Endothelial cell of umbilical vein (primary cell): Measurements from ENCODE around the gene ADAM8. TPM values are rescaled to one million over a fixed set of nuclear protein-coding genes. Genes with fewer than 3 reads are reported as not detected.
"Not testable (repeated sequence)": the region's sequence is repeated elsewhere in the genome, so short reads cannot be mapped to it uniquely, and the experiment has no call there.

Experiments
- BruUV-seq: library from RNA; stranded (reverse); fragments of 400-500 nt; replicated peaks from 2 replicates; lab custom pipeline; 2021; lab: Mats Ljungman, UMichigan
- CTCF ChIA-PET: fragments of 300-600, 350-600 bp; sonication (Branson Sonifier 250); formaldehyde crosslinking; loops from one replicate; lab custom pipeline; 2021; ENCODE audit warnings: antibody characterized with exemption, inconsistent platforms; lab: Charles Lee
- POLR2A ChIA-PET: fragments of 300-600, 350-600 bp; sonication (Branson Sonifier 250); formaldehyde crosslinking; loops from one replicate; lab custom pipeline; 2021; ENCODE audit warnings: antibody characterized with exemption, inconsistent platforms; lab: Charles Lee
- DNase-seq: peaks from one replicate; pipeline ENCODE4 v3.0.0-alpha.2; 2011; ENCODE audit warnings: low read depth, low spot score
- FAIRE-seq: peaks from 2 replicates; lab custom pipeline; 2011; peaks lifted over from hg19 to GRCh38; lab: Jason Lieb, UNC
- H2AFZ ChIP-seq: 2 replicates; pipeline ENCODE4 v1.6.0; 2012; ENCODE audit warnings: low read depth, low read length, control low read depth, inconsistent platforms
- H3K27ac ChIP-seq: 2 replicates; pipeline ENCODE4 v1.5.1; 2011; ENCODE audit warnings: low read depth, mild to moderate bottlenecking, control low read depth, low read length, moderate library complexity; ENCODE audit not compliant: insufficient read depth
- H3K27me3 ChIP-seq, 2 experiments: 2 replicates each; pipeline versions ENCODE4 v1.6.0 to v1.6.1; 2011; ENCODE audit warnings: low read length in 2 of 2, mixed read lengths in 1 of 2; ENCODE audit not compliant: control insufficient read depth in 2 of 2, insufficient read depth in 2 of 2
- H3K36me3 ChIP-seq, 2 experiments: 2 replicates in 1 of 2; 3 replicates in 1 of 2; pipeline ENCODE4 v1.5.1; 2011; ENCODE audit warnings: low read length in 2 of 2, mild to moderate bottlenecking in 1 of 2, moderate library complexity in 1 of 2; ENCODE audit not compliant: control insufficient read depth in 2 of 2, insufficient read depth in 2 of 2; ENCODE audit errors: extremely low read depth in 1 of 2
- H3K4me1 ChIP-seq: 3 replicates; pipeline ENCODE4 v1.5.1; 2011; ENCODE audit warnings: mild to moderate bottlenecking, low read length; ENCODE audit not compliant: control insufficient read depth, insufficient read depth; ENCODE audit errors: extremely low read depth
- H3K4me2 ChIP-seq: 2 replicates; pipeline ENCODE4 v1.6.1; 2011; ENCODE audit warnings: low read length, control low read depth, mixed read lengths; ENCODE audit not compliant: insufficient read depth
- H3K4me3 ChIP-seq, 3 experiments: fragments of 200-600 bp in 1 of 3; sonication (generic), shearing (Covaris generic) in 1 of 3; replicated peaks in 1 of 3; 2 replicates each; pipeline ENCODE4 v1.5.1; 2011 to 2016; ENCODE audit warnings: control low read depth in 3 of 3, low read length in 3 of 3, mild to moderate bottlenecking in 2 of 3, inconsistent platforms in 1 of 3, low read depth in 1 of 3, moderate library complexity in 1 of 3; ENCODE audit not compliant: insufficient read depth in 1 of 3
- H3K79me2 ChIP-seq: 2 replicates; pipeline ENCODE4 v1.6.0; 2012; ENCODE audit warnings: low read length, inconsistent platforms; ENCODE audit not compliant: control insufficient read depth, insufficient read depth
- H3K9ac ChIP-seq: replicated peaks from 2 replicates; pipeline ENCODE3; 2011; ENCODE audit warnings: low read length, control low read depth; ENCODE audit not compliant: insufficient read depth; ENCODE audit errors: extremely low read depth
- H3K9me1 ChIP-seq: replicated peaks from 3 replicates; pipeline ENCODE4 v1.6.0; 2011; ENCODE audit warnings: mild to moderate bottlenecking, low read length; ENCODE audit not compliant: control insufficient read depth, insufficient read depth; ENCODE audit errors: extremely low read depth
- H3K9me3 ChIP-seq: replicated peaks from 2 replicates; pipeline ENCODE4 v1.5.1; 2012; ENCODE audit warnings: low read length, inconsistent platforms; ENCODE audit not compliant: control insufficient read depth, insufficient read depth
- H4K20me1 ChIP-seq: replicated peaks from 2 replicates; pipeline ENCODE3; 2011; ENCODE audit warnings: mild to moderate bottlenecking, low read length; ENCODE audit not compliant: control insufficient read depth, insufficient read depth; ENCODE audit errors: extremely low read depth
- dilution Hi-C: fragments of 300-500 bp; cut with MboI; formaldehyde crosslinking; loops from one replicate; pipeline ENCODE4 v1.15.0; 2019; ENCODE audit warnings: low sequenced_read_pairs; ENCODE audit not compliant: extremely low pct_ligation_motif_present
- intact Hi-C: fragments of 100-400 bp; cut with micrococcal nuclease; formaldehyde crosslinking; loops from one replicate; pipeline ENCODE4 v1.10.0; 2022
- polyA plus RNA-seq, 4 experiments: library from polyadenylated mRNA; depleted of rRNA in 3 of 4; stranded (reverse) in 3 of 4; unstranded in 1 of 4; fragments of >200 nt; gene quantifications; 2 replicates each; pipeline versions ENCODE4 v1.2.1 to v1.2.3, GENCODE V29; 2011 to 2012; ENCODE audit warnings: missing spikeins in 1 of 4
- total RNA-seq: library from RNA; stranded (reverse); gene quantifications from 2 replicates; pipeline ENCODE4 v1.2.3, GENCODE V29; 2021

Gene ADAM8
- total and polyA plus RNA-seq, 2 donors (not counting 3 experiments of a cell fraction or from before 2014, with no cell fraction given) = 0.51 to 0.55 TPM

- FAIRE-seq, BruUV-seq, dilution Hi-C loops, H2AFZ ChIP-seq, DNase-seq, H3K9me1 ChIP-seq, H3K4me3 ChIP-seq, H3K27ac ChIP-seq, H3K4me1 ChIP-seq, H3K4me2 ChIP-seq, H3K9me3 ChIP-seq, H4K20me1 ChIP-seq, CTCF ChIA-PET, H3K79me2 ChIP-seq, POLR2A ChIA-PET, H3K9ac ChIP-seq, H3K36me3 ChIP-seq, intact Hi-C loops: not testable (repeated sequence)
- H3K27me3 ChIP-seq = peaks cover 18 to 25% of the 10 kb centered on the region in 2 experiments
Observed at GRCh38 chr10:133322064-133322709, 45.5 kb upstream of the ADAM8 start.

GRCh38 chr10:133320852-133321422 lies 44.3 kb upstream of the ADAM8 start:
- H4K20me1 ChIP-seq, H3K9me1 ChIP-seq, FAIRE-seq, intact Hi-C loops, H3K79me2 ChIP-seq, H3K36me3 ChIP-seq, H3K9me3 ChIP-seq, dilution Hi-C loops, H3K4me3 ChIP-seq, H2AFZ ChIP-seq, BruUV-seq, POLR2A ChIA-PET, H3K4me2 ChIP-seq, H3K27ac ChIP-seq, DNase-seq, H3K9ac ChIP-seq, H3K4me1 ChIP-seq: not testable (repeated sequence)
- H3K27me3 ChIP-seq = peaks cover 8 to 13% of the 10 kb centered on the region in 2 experiments
- CTCF ChIA-PET = interaction anchor here (0.6 to 1.1 kb wide), 3 partner anchors 8 to 49 kb away, joined by 3 to 6 read pairs (median 3); no protein-coding TSS in a partner anchor
